ENCODE measurements around the gene CYP2D6. TPM values are rescaled to one million over a fixed set of nuclear protein-coding genes. Genes with fewer than 3 reads are reported as not detected.
"Not testable (repeated sequence)": the region's sequence is repeated elsewhere in the genome, so short reads cannot be mapped to it uniquely, and the experiment has no call there.

The CYP2D6 gene
- 0.31 and 0.48 TPM in 2 replicates for polyA plus RNA-seq (2013)

DNA sequence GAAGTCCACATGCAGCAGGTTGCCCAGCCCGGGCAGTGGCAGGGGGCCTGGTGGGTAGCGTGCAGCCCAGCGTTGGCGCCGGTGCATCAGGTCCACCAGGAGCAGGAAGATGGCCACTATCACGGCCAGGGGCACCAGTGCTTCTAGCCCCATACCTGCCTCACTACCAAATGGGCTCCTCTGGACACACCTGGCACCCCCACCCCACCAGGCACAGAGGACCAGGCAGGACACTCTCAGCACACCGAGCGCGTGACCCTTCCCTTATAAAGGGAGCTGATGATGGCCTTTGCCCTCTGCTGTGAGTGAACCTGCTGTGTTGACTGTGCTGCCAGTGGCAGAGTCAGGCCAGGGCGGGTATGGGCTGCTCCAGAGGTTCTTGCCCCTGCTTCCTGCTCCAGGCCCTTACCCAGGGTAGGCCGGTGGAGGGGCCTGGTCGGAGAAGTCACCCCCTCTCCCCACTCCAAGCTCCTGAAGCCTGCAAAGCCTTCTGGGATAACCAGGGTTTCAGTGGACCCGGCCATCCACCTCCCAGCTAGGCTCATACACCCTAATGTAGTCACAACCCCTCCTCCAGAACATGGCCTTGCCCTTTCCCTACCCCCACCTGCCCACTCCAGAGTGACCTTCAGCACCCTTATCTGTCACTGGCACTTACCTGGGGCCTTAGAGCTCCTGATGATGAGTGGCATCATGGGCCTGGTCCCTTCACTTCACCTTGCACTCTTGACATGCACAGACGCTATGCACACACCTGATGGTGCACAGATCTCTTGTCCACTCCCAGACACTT, at the start of gene CYP2D6:
TSS of gene CYP2D6 (minus strand) at position 172 of the 793 bp plus-strand sequence. CDS start at position 153, 19 bp downstream.
- not testable (repeated sequence) for H3K4me2 ChIP-seq (ENCODE audit: low read length); H2BK12ac ChIP-seq (ENCODE audit: low read length); H3K4ac ChIP-seq (ENCODE audit: low read depth, low read length); H2AFZ ChIP-seq (ENCODE audit: insufficient read depth, low read length, poor library complexity); H3K9ac ChIP-seq (ENCODE audit: low read length); H3K14ac ChIP-seq (ENCODE audit: low read length); H3K27ac ChIP-seq (ENCODE audit: low read depth, low read length); H3K23ac ChIP-seq (ENCODE audit: low read length); H3K4me1 ChIP-seq (ENCODE audit: control insufficient read depth in 1 of 2, insufficient read depth in 2 of 2, low read length in 2 of 2); H2BK5ac ChIP-seq (ENCODE audit: low read depth, low read length, poor library complexity); H3K9me3 ChIP-seq (ENCODE audit: insufficient read depth, low read depth, low read length); DNase-seq; H2BK120ac ChIP-seq (ENCODE audit: insufficient read depth, low read length, poor library complexity); H3K27me3 ChIP-seq (ENCODE audit: insufficient read depth, low read length); H3K4me3 ChIP-seq (ENCODE audit: low read depth, low read length); H3K79me1 ChIP-seq (ENCODE audit: low read length); H2AK5ac ChIP-seq (ENCODE audit: low read length); H4K91ac ChIP-seq (ENCODE audit: low read depth, low read length); H4K12ac ChIP-seq (ENCODE audit: low read depth, low read length); H3K18ac ChIP-seq (ENCODE audit: low read length); H3K36me3 ChIP-seq (ENCODE audit: control insufficient read depth in 1 of 2, insufficient read depth in 2 of 2, low read length in 2 of 2); H4K8ac ChIP-seq (ENCODE audit: low read depth, low read length); H3K79me2 ChIP-seq (ENCODE audit: control insufficient read depth, insufficient read depth, low read length, poor library complexity)
- no CpG with 5 or more reads among the region's 14 CpGs for WGBS (ENCODE audit: extremely low coverage, insufficient coverage, insufficient read length)

DNA sequence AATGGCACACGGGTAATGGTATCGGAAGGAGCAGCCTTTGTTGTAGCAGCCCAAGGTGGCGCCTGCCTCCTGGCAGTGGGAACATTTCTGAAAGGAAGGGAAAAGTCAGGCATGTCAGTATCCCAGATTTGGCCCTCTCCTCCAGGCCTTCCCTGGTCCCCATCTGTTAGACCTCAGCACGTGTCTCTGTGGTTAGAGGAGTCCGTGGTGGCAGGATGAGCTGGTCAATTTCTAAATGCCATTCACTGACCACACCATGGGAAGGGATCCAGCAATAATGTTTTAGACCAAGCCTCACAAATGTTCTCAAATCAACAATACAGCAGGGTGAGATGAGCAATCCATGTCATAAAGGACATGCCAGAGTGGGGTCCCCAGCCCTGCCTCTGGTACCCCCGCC, 49.0 kb upstream of the CYP2D6 start:
- Histone ChIP-seq H3K36me3 (ENCODE audit: control insufficient read depth in 1 of 2, insufficient read depth in 2 of 2, low read length in 2 of 2) (peaks cover 0 to 3% of the 10 kb centered on the region in 2 experiments), H3K79me2 (ENCODE audit: control insufficient read depth, insufficient read depth, low read length, poor library complexity) (no peaks in the 10 kb centered on the region), H3K4me2 (ENCODE audit: low read length) (no peak overlapping the region), H4K8ac (ENCODE audit: low read depth, low read length) (no peak overlapping the region), H2BK120ac (ENCODE audit: insufficient read depth, low read length, poor library complexity) (no peak overlapping the region), H3K27ac (ENCODE audit: low read depth, low read length) (no peak overlapping the region), H3K27me3 (ENCODE audit: insufficient read depth, low read length) (no peaks in the 10 kb centered on the region), H3K9me3 (ENCODE audit: insufficient read depth, low read depth, low read length) (no peaks in the 10 kb centered on the region), H3K4me1 (ENCODE audit: control insufficient read depth in 1 of 2, insufficient read depth in 2 of 2, low read length in 2 of 2) (peaks cover 0 to 2% of the 10 kb centered on the region in 2 experiments), H3K23ac (ENCODE audit: low read length) (no peak overlapping the region), H3K4me3 (ENCODE audit: low read depth, low read length) (no peak overlapping the region), H2AK5ac (ENCODE audit: low read length) (no peak overlapping the region), H3K18ac (ENCODE audit: low read length) (no peak overlapping the region), H4K91ac (ENCODE audit: low read depth, low read length) (no peak overlapping the region), H3K14ac (ENCODE audit: low read length) (no peak overlapping the region), H2BK12ac (ENCODE audit: low read length) (no peak overlapping the region), H3K4ac (ENCODE audit: low read depth, low read length) (no peak overlapping the region), H3K9ac (ENCODE audit: low read length) (no peak overlapping the region), H4K12ac (ENCODE audit: low read depth, low read length) (no peak overlapping the region), H2BK5ac (ENCODE audit: low read depth, low read length, poor library complexity) (no peak overlapping the region), H2AFZ (ENCODE audit: insufficient read depth, low read length, poor library complexity) (no peak overlapping the region), H3K79me1 (ENCODE audit: low read length) (no peaks in the 10 kb centered on the region)
- no CpG with 5 or more reads among the region's 6 CpGs for WGBS (ENCODE audit: extremely low coverage, insufficient coverage, insufficient read length)
- DNase-seq = no peak

DNA sequence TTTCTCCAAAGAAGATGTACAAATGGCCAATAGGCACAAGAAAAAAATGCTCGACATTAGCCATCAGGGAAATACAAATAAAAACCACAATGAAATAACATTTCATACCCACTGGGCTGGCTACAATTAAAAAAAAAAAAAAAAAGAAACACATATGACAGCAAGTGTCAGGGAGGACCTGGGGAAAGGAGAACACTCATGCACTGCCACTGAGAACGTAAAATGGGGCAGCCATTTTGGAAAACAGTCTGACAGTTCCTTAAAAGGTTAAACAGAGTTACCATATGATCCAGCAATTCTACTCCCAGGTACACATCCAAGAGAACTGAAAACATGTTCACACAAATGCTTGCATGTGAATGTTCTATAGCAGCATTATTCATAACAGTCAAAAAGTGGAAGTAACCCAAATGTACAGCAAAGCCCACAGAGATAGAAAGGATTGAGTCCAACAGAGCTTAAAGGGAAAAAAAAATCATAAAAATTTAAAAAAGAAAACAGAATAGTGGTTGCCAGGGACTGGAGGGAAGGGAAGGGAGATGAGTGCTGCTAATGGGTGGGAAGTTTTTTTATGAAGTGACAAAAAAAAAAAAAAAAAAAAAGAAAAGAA, 48.4 kb upstream of the CYP2D6 start:
- Histone ChIP-seq H2AK5ac (ENCODE audit: low read length) (no peak overlapping the region), H3K9ac (ENCODE audit: low read length) (no peak overlapping the region)
- WGBS (ENCODE audit: extremely low coverage, insufficient coverage, insufficient read length) = no CpG with 5 or more reads among the region's 2 CpGs

DNA sequence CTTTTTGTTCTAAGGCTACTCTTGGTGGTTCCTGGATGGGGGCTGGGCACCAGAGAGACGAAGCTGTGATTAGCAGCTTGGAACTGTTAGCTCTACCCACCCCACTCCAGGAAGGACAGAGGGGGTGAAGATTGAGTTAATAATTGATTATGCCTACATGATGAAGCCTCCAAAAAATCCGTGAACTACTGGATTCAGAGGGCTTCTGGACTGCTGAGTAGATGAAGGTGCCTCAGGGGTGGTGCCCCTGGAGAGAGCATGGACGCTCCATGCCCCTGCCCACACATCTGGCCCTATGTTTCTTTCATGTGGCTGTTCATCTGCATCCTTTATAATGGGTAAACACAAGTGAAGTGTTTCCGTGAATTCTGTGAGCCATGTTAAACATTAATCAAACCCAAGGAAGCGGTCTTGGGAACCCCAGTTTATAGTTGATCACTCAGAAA, 47.3 kb upstream of the CYP2D6 start:
- no CpG with 5 or more reads among the region's 5 CpGs for WGBS (ENCODE audit: extremely low coverage, insufficient coverage, insufficient read length)
- Histone ChIP-seq H2BK5ac (ENCODE audit: low read depth, low read length, poor library complexity) (no peak overlapping the region), H3K36me3 (ENCODE audit: control insufficient read depth in 1 of 2, insufficient read depth in 2 of 2, low read length in 2 of 2) (peaks cover 0 to 3% of the 10 kb centered on the region in 2 experiments), H4K8ac (ENCODE audit: low read depth, low read length) (no peak overlapping the region), H3K4me3 (ENCODE audit: low read depth, low read length) (no peak overlapping the region), H3K27me3 (ENCODE audit: insufficient read depth, low read length) (no peaks in the 10 kb centered on the region), H4K91ac (ENCODE audit: low read depth, low read length) (no peak overlapping the region), H3K4ac (ENCODE audit: low read depth, low read length) (no peak overlapping the region), H3K14ac (ENCODE audit: low read length) (no peak overlapping the region), H3K9me3 (ENCODE audit: insufficient read depth, low read depth, low read length) (no peaks in the 10 kb centered on the region), H3K23ac (ENCODE audit: low read length) (no peak overlapping the region), H3K79me2 (ENCODE audit: control insufficient read depth, insufficient read depth, low read length, poor library complexity) (no peaks in the 10 kb centered on the region), H3K9ac (ENCODE audit: low read length) (no peak overlapping the region), H4K12ac (ENCODE audit: low read depth, low read length) (no peak overlapping the region), H2BK12ac (ENCODE audit: low read length) (no peak overlapping the region), H2AK5ac (ENCODE audit: low read length) (no peak overlapping the region), H3K27ac (ENCODE audit: low read depth, low read length) (no peak overlapping the region), H2AFZ (ENCODE audit: insufficient read depth, low read length, poor library complexity) (no peak overlapping the region), H3K79me1 (ENCODE audit: low read length) (no peaks in the 10 kb centered on the region), H3K4me2 (ENCODE audit: low read length) (no peak overlapping the region), H3K18ac (ENCODE audit: low read length) (no peak overlapping the region), H3K4me1 (ENCODE audit: control insufficient read depth in 1 of 2, insufficient read depth in 2 of 2, low read length in 2 of 2) (peaks cover 0 to 2% of the 10 kb centered on the region in 2 experiments), H2BK120ac (ENCODE audit: insufficient read depth, low read length, poor library complexity) (no peak overlapping the region)
- no peak for DNase-seq

More for the DNA sequence above, 48.4 kb upstream of the CYP2D6 start:
- H3K14ac ChIP-seq (ENCODE audit: low read length) = no peak overlapping the region
- no peak overlapping the region for H2BK120ac ChIP-seq (ENCODE audit: insufficient read depth, low read length, poor library complexity)
- H3K23ac ChIP-seq (ENCODE audit: low read length) = no peak overlapping the region
- no peak overlapping the region for H2BK5ac ChIP-seq (ENCODE audit: low read depth, low read length, poor library complexity)
- no peak overlapping the region for H4K8ac ChIP-seq (ENCODE audit: low read depth, low read length)
- H3K27ac ChIP-seq (ENCODE audit: low read depth, low read length) = no peak overlapping the region
- H3K36me3 ChIP-seq (ENCODE audit: control insufficient read depth in 1 of 2, insufficient read depth in 2 of 2, low read length in 2 of 2) = peaks cover 0 to 3% of the 10 kb centered on the region in 2 experiments
- no peak overlapping the region for H3K18ac ChIP-seq (ENCODE audit: low read length)
- no peak overlapping the region for H4K91ac ChIP-seq (ENCODE audit: low read depth, low read length)
- H2AFZ ChIP-seq (ENCODE audit: insufficient read depth, low read length, poor library complexity) = no peak overlapping the region
- H3K4me1 ChIP-seq (ENCODE audit: control insufficient read depth in 1 of 2, insufficient read depth in 2 of 2, low read length in 2 of 2) = peaks cover 0 to 2% of the 10 kb centered on the region in 2 experiments
- no peak overlapping the region for H3K4ac ChIP-seq (ENCODE audit: low read depth, low read length)
- no peaks in the 10 kb centered on the region for H3K79me1 ChIP-seq (ENCODE audit: low read length)
- H4K12ac ChIP-seq (ENCODE audit: low read depth, low read length) = no peak overlapping the region
- H3K27me3 ChIP-seq (ENCODE audit: insufficient read depth, low read length) = no peaks in the 10 kb centered on the region
- no peaks in the 10 kb centered on the region for H3K79me2 ChIP-seq (ENCODE audit: control insufficient read depth, insufficient read depth, low read length, poor library complexity)
- DNase-seq = no peak
- no peak overlapping the region for H2BK12ac ChIP-seq (ENCODE audit: low read length)
- H3K4me3 ChIP-seq (ENCODE audit: low read depth, low read length) = no peak overlapping the region
- H3K4me2 ChIP-seq (ENCODE audit: low read length) = no peak overlapping the region
- H3K9me3 ChIP-seq (ENCODE audit: insufficient read depth, low read depth, low read length) = no peaks in the 10 kb centered on the region

All from trophoblast cell (in vitro differentiated cells and primary cell).